Breast epithelium (tissue), 4 donors: ENCODE measurements around the gene TESMIN. TPM values are rescaled to one million over a fixed set of nuclear protein-coding genes. Genes with fewer than 3 reads are reported as not detected.
A peak's percentile ranks its signal among the peaks of the same experiment; 100 is the strongest.

Source experiments
- DNase-seq, 2 donors: peaks; one replicate each; pipeline ENCODE4 v3.0.0-alpha.2; 2019; ENCODE audit warnings: low spot score in 2 of 2
- H3K27ac ChIP-seq, 2 donors: fragments of 200-600 bp; sonication (generic) in 1 of 2; one replicate each; pipeline ENCODE4 v1.5.1; 2016 to 2019; ENCODE audit warnings: mild to moderate bottlenecking in 1 of 2
- H3K27me3 ChIP-seq, 2 donors: fragments of 200-600 bp; sonication (generic) in 1 of 2; one replicate each; pipeline versions ENCODE4 v1.5.1 to v1.6.0; 2017 to 2019; ENCODE audit warnings: control low read depth in 1 of 2, mild to moderate bottlenecking in 1 of 2
- H3K36me3 ChIP-seq: fragments of 200-600 bp; one replicate; pipeline ENCODE4 v1.5.1; 2019
- H3K4me1 ChIP-seq, 2 donors: fragments of 200-600 bp; sonication (generic); one replicate each; pipeline ENCODE4 v1.5.1; 2016 to 2019; ENCODE audit warnings: control low read depth in 1 of 2
- H3K4me3 ChIP-seq, 3 donors: fragments of 200-600 bp; sonication (generic); 1 replicate in 2 of 3; 2 replicates in 1 of 3; pipeline ENCODE4 v1.5.1; 2016 to 2019; ENCODE audit warnings: mild to moderate bottlenecking in 3 of 3, moderate library complexity in 2 of 3
- H3K9me3 ChIP-seq, 2 donors: fragments of 200-600 bp; sonication (generic) in 1 of 2; one replicate each; pipeline ENCODE4 v1.5.1; 2016 to 2019; ENCODE audit warnings: control low read depth in 1 of 2
- POLR2A ChIP-seq: fragments of 450-650 bp; IDR thresholded peaks from one replicate; pipeline ENCODE4 v1.6.1; 2016; ENCODE audit warnings: antibody characterized with exemption, mild to moderate bottlenecking, moderate library complexity
- POLR2AphosphoS5 ChIP-seq, 3 donors: sonication (generic); formaldehyde crosslinking; IDR thresholded peaks; one replicate each; pipeline ENCODE4 v1.6.1; 2017; ENCODE audit warnings: antibody characterized with exemption in 3 of 3
- intact Hi-C: fragments of 100-400 bp; cut with DNase I; formaldehyde crosslinking; loops from one replicate; pipeline ENCODE4 v1.15.1; 2023; ENCODE audit warnings: low total_unique reads
- total RNA-seq, 3 donors: library from RNA; depleted of rRNA; stranded (reverse); fragments of >200 nt; gene quantifications; one replicate each; pipeline ENCODE4 v1.1.0, GENCODE V29; 2016
- TF ChIP-seq, protein P1 (sequence below), 3 donors: fragments of 450-650 bp; IDR thresholded peaks; one replicate each; pipeline ENCODE4 v1.5.1; 2016 to 2017; ENCODE audit warnings: antibody characterized with exemption in 3 of 3, mild to moderate bottlenecking in 3 of 3, moderate library complexity in 3 of 3

Gene TESMIN
- total RNA-seq, 3 donors from 2014 or later = 0.48 to 9.8 (median 6.9) TPM

DNA sequence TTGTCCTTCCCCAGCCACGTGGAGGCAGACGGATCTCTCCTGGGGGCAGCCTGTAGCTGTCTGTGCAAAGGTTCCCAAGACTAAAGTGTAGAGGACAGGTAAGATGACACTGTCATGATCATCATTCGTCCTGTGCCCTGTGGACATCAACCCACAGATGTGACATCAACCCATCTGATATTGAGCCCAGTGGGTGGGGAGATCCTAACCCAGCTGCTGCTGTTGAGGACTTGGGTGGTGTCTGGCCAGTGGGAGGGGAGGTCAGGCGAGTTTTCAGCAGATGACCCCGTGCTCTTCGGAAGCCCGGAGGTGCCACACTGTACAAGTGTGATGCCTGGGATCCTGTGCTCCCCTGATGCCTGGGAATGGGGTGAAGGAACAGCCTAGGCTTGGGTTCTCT, 68.2 kb downstream of the TESMIN start:
- no peak overlapping the region for H3K27ac ChIP-seq
- intact Hi-C loops = no loop called here
- no peak for DNase-seq
- no peaks in the 10 kb centered on the region for H3K9me3 ChIP-seq
- peaks cover 4 to 6% of the 10 kb centered on the region in 2 donors for H3K4me1 ChIP-seq
- TF ChIP-seq, protein P1, sequence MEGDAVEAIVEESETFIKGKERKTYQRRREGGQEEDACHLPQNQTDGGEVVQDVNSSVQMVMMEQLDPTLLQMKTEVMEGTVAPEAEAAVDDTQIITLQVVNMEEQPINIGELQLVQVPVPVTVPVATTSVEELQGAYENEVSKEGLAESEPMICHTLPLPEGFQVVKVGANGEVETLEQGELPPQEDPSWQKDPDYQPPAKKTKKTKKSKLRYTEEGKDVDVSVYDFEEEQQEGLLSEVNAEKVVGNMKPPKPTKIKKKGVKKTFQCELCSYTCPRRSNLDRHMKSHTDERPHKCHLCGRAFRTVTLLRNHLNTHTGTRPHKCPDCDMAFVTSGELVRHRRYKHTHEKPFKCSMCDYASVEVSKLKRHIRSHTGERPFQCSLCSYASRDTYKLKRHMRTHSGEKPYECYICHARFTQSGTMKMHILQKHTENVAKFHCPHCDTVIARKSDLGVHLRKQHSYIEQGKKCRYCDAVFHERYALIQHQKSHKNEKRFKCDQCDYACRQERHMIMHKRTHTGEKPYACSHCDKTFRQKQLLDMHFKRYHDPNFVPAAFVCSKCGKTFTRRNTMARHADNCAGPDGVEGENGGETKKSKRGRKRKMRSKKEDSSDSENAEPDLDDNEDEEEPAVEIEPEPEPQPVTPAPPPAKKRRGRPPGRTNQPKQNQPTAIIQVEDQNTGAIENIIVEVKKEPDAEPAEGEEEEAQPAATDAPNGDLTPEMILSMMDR (IDR thresholded peaks at IDR 0.05) = no peak
- no peak for TF ChIP-seq POLR2AphosphoS5 (IDR thresholded peaks at IDR 0.05)
- no peak for TF ChIP-seq POLR2A
- no peak overlapping the region for H3K4me3 ChIP-seq
- H3K36me3 ChIP-seq = no peaks in the 10 kb centered on the region
- H3K27me3 ChIP-seq = peaks cover 12 to 17% of the 10 kb centered on the region in 2 donors

DNA sequence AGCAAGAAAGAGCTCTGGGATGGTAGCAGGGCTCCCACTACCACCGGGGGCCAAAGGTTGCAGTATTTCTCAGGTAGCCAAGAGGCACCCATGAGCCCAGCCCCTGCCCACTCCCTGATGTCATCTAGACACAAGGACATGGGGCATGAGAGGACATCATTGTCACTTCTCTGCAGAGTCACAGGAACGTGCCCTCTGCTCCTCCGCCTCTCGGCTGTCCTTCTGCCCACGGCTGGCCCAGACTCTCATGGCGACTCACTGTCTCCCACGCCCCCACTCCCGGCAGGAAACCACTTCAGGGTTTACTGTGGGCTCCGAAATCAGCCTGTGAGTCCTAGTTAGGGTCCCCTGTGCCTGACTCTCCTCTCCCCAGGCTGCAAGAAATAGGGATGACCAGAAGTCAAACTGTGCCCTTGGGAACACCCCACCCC, 68.8 kb downstream of the TESMIN start:
- H3K27me3 ChIP-seq = peaks cover 12 to 17% of the 10 kb centered on the region in 2 donors
- DNase-seq = no peak
- peaks cover 4 to 6% of the 10 kb centered on the region in 2 donors for H3K4me1 ChIP-seq
- H3K9me3 ChIP-seq = no peaks in the 10 kb centered on the region
- H3K27ac ChIP-seq = no peak overlapping the region
- H3K36me3 ChIP-seq = no peaks in the 10 kb centered on the region
- no peak overlapping the region for H3K4me3 ChIP-seq
- intact Hi-C loops = no loop called here
- TF ChIP-seq, protein P1 (IDR thresholded peaks at IDR 0.05) = no peak

DNA sequence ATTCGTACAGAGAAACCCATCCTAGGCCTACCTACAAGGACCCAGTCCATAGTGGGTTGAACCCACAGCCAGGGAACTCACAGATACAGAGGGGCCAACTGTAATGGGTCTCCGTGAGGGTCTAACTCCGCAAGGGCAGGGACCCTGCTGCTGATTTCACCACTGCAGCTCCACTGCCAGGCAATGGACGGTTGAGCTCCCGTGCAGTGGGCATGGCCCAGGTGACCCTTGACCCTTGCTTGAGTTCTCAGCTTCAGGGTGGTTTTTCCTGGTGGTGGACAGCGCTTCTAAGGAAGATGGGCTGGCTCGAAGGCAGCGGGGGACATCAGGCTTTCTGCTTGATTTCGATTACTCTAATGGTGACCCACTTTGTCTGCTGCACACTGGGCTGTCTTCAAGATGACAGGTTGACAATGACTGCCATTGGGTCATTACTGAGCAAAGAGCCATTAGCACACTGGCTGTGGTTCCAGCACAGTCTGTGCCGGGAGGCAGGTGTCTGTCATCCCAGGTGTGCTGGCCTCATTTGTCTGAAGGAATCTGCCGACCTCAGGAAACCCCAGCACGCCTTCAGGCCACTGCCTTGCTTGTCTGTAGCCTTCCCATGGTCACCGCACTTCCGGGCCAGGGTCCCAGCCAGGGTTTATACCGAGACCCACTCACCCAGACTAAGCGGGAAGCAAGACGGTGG, 70.6 kb downstream of the TESMIN start:
- H3K9me3 ChIP-seq = no peaks in the 10 kb centered on the region
- no peak for DNase-seq
- H3K27me3 ChIP-seq = peaks cover 12 to 17% of the 10 kb centered on the region in 2 donors
- H3K36me3 ChIP-seq = no peaks in the 10 kb centered on the region
- H3K4me1 ChIP-seq = peaks cover 4 to 6% of the 10 kb centered on the region in 2 donors
- no peak overlapping the region for H3K4me3 ChIP-seq
- H3K27ac ChIP-seq = no peak overlapping the region
- intact Hi-C loops = no loop called here
- TF ChIP-seq POLR2AphosphoS5 (IDR thresholded peaks at IDR 0.05) (no peak), POLR2A (no peak)
- TF ChIP-seq, protein P1 (IDR thresholded peaks at IDR 0.05) = no peak

DNA sequence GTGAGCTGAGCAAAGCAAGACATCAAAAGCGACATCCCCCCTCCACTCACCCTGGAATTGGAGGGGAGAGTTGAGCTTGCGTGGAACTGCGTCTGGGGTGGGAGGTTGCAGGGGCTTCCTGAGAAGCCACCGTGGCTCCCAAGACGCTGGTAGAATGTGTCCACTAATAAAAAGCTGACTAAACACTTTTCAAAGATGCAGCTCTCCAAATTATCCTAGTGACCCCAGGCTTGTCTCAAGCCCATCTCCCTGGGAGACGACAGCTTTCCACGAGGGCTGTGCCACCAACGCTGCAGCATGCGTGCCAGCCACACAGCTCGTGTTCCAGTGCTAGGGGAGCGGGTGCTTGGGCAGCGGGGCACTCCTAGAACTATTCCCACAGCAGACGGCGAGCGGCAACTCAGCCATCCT, 73.3 kb downstream of the TESMIN start:
- Histone ChIP-seq H3K36me3 (no peaks in the 10 kb centered on the region), H3K4me1 (no peaks in the 10 kb centered on the region), H3K4me3 (no peak overlapping the region), H3K27ac (no peak overlapping the region), H3K9me3 (peaks cover 0 to 8% of the 10 kb centered on the region in 2 donors), H3K27me3 (no peaks in the 10 kb centered on the region)
- intact Hi-C loops = no loop called here
- TF ChIP-seq POLR2AphosphoS5 (IDR thresholded peaks at IDR 0.05) (no peak), POLR2A (no peak)
- TF ChIP-seq, protein P1 (IDR thresholded peaks at IDR 0.05) = no peak
- no peak for DNase-seq

DNA sequence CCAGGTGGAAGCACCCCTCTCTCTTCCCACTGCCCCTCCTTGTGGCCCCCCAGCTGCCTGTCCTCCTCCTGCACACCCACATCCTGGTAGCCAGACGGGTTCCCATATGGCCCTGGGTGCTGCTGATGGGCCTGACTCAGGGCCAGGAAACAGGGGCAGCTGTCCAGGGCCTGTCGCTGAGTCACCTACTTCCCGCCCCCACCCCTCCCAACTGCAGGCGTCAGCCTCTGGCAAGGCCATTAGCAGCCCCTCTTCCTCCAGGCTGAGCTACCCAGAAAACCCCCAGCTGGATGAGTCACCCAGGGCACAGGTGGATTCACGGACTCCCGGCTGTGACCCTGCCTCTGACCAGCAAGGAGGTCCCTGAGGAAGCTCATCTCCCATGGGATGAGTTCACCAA, 73.9 kb downstream of the TESMIN start:
- intact Hi-C loops = no loop called here
- H3K36me3 ChIP-seq = no peaks in the 10 kb centered on the region
- peaks cover 0 to 8% of the 10 kb centered on the region in 2 donors for H3K9me3 ChIP-seq
- H3K27ac ChIP-seq = no peak overlapping the region
- H3K4me3 ChIP-seq = no peak overlapping the region
- TF ChIP-seq, protein P1 (IDR thresholded peaks at IDR 0.05) = no peak
- TF ChIP-seq POLR2A = no peak
- no peak for TF ChIP-seq POLR2AphosphoS5 (IDR thresholded peaks at IDR 0.05)
- H3K4me1 ChIP-seq = no peaks in the 10 kb centered on the region
- no peaks in the 10 kb centered on the region for H3K27me3 ChIP-seq
- DNase-seq = peak in 1 of 2 donors; percentile 17
